AG09309 (cell line): ENCODE measurements around the gene VDAC1.
"Not testable (repeated sequence)": the region's sequence is repeated elsewhere in the genome, so short reads cannot be mapped to it uniquely, and the experiment has no call there.

Experiments
- DNase-seq: peaks from one replicate; pipeline ENCODE4 v3.0.0-alpha.2; 2010; ENCODE audit warnings: low read depth
- H3K4me3 ChIP-seq: 2 replicates; pipeline ENCODE4 v1.5.1; 2011; ENCODE audit warnings: mild to moderate bottlenecking, low read depth, low read length, moderate library complexity; ENCODE audit not compliant: control insufficient read depth
- CTCF ChIP-seq: IDR thresholded peaks from 2 replicates; pipeline ENCODE4 v1.5.1; 2011; ENCODE audit warnings: mild to moderate bottlenecking, low read depth, low read length, inconsistent platforms; ENCODE audit not compliant: insufficient read depth, control insufficient read depth; ENCODE audit errors: missing control alignments

The VDAC1 gene

GRCh38 chr5:133942614-133943474 is 61.9 kb downstream of the VDAC1 start:
- no peak for DNase-seq
- TF ChIP-seq CTCF = no peak
- no peak overlapping the region for H3K4me3 ChIP-seq

- H3K4me3 ChIP-seq = no peak overlapping the region
- no peak for TF ChIP-seq CTCF
- no peak for DNase-seq
These were observed 63.1 kb downstream of the VDAC1 start for GRCh38 chr5:133941456-133942196.

DNA sequence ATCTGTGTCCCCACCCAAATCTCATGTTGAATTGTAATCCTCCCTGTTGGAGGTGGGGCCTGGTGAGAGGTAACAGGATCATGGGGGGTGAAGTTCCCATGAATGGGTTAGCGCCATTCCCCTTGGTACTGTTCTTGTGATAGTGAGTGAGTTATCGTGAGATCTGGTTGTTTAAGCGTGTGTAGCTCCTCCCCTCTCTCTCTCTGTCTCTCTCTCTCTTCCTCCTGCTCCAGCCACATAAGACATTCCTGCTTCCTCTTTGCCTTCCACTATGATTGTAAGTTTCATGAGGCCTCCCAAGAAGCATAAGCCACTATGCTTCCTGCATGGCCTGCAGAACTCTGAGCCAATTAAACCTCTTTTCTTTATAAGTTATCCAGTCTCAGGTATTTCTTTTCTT is 65.1 kb downstream of the VDAC1 start:
- no peak for DNase-seq
- TF ChIP-seq CTCF = no peak
- H3K4me3 ChIP-seq = no peak overlapping the region

DNA sequence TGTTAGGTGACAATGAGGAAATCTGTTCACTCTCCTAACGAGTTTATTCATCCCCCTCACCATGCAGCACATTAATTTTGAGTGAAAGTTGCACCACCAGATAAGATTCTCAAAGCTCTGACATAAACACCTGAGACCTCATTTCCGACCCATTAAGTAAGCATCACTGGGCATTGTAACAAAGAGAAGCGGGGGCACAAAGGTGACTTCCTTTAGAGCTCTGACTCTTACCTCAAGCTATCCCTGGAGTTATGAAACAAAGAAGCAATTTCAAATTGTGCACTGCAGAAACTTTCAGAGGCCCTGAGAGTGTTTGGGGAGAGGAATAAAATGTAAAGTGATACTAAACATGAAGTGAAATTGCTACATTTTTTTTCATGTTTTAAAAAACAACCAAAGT is 65.8 kb downstream of the VDAC1 start:
- no peak overlapping the region for H3K4me3 ChIP-seq
- DNase-seq = no peak
- TF ChIP-seq CTCF = no peak

DNA sequence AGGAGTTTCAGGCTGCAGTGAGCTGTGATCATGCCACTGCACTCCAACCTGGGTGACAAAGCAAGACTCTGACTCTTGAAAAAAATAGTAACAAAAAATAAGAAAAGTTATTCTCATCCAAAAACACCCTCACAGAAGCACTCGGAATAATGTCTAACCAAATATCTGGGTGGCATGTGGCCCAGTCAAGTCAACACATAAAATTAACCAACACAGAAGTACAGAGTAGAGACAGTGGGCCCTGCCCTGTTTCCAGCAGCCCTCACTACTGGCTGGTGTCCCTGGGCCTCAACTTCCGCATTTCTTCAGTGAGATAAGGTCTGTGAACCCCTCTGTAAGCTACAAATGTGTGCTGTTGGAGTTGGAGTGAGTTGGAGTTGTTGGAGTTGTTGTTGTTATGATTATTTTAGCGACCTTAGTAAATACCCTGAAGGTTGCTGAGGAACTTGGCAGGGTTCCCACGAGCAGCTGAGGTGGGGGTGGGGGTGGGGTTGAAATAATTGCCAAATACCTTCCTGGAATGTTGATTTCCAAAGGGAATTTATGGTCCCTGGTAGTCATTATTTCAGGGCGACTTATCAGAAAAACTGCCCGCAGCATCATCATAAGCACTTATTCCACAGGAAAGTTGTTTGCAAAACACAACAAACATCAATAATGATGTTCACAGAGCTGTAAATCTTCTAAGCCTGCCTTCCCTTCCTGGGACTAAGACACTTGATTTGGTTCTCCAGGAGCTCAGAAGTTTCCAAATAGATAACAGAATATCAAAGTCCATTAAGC is 66.5 kb downstream of the VDAC1 start:
- TF ChIP-seq CTCF = no peak
- H3K4me3 ChIP-seq = no peak overlapping the region
- DNase-seq = no peak

DNA sequence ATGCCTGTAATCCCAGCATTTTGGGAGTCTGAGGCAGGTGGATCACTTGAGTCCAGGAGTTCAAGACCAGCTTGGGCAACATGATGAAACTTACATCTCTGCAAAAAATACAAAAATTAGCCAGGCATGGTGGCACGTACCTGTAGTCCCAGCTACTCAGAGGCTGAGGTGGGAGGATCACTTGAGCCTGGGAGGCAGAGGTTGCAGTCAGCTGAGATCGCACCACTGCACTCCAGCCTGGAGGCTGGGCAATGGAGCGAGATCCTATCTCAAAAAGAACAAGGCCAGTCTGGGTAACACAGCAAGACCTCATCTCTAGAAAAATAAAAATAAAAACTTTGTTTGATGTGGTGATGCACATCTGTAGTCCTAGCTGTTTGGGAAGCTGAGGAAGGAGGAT is 67.1 kb downstream of the VDAC1 start:
- H3K4me3 ChIP-seq, DNase-seq: not testable (repeated sequence)

DNA sequence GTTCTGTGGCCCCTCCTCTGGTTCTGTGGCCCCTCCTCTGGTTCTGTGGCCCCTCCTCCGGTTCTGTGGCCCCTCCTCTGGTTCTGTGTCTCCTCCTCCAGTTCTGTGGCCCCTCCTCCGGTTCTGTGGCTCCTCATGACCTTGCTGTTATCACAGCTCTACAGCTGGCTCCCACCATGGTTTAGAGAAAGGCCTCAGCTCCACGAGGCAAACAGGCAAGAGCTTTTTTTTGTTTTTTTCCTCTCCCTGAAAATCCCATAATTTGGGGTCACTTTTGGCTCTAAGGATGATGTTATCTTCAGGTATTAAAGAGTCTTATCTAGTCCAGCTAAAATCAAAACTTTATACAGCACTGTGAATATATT is 68.1 kb downstream of the VDAC1 start:
- no peak overlapping the region for H3K4me3 ChIP-seq
- no peak for DNase-seq
- TF ChIP-seq CTCF = no peak

GRCh38 chr5:133935991-133936650 is 68.7 kb downstream of the VDAC1 start:
- DNase-seq, H3K4me3 ChIP-seq: not testable (repeated sequence)
